ENCODE data around the gene NEFH.
A peak's percentile ranks its signal among the peaks of the same experiment; 100 is the strongest.

NEFH gene

DNA sequence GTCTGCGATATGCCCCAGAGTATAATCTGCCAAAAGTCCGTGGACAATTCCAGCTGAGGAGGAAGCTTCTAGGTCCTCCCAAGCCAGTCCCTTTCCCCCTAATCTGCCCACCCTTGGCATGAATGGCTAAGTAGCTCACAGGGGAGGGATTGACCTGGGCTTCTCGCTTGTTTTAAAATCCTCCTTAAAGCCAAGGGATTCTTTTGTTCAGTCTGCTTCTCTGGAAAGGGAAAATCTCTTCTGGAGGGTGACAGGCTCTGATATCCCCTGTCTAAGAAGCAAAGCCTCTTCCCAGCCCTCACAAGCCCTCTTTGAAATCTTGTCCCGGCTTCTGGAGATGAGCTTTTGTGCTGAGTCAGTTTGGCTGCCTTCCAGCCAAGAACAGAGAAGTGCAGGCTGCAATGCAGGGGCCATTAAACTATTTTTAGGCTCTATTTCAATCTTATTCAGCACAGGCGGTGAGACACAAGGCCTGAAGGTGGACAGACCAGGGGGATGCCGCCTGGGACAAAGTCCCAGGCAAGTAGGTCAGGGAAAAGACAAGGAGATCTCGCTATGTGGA, 23.9 kb downstream of the NEFH start:
- DNase-seq: peak; percentile 21

DNA sequence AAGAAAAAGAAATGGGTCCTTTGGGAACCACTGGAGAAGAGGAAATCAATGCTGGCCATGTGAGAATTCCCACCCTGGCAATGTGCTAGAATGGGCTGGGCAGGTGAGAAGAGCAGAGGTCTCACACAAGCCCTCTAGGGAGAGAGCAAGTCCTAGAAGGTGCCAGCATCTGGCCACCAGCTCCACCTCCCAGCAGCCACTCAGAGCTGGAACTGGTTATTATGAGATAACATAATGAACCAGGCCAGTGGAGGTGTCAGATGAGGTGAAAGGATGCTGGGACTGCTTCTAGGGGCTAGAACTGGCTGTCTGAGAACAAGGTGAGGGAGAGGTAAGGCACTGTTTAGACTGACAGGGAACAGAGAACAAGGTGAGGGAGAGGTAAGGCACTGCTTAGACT, 29.3 kb downstream of the NEFH start:
- no peak for DNase-seq

DNA sequence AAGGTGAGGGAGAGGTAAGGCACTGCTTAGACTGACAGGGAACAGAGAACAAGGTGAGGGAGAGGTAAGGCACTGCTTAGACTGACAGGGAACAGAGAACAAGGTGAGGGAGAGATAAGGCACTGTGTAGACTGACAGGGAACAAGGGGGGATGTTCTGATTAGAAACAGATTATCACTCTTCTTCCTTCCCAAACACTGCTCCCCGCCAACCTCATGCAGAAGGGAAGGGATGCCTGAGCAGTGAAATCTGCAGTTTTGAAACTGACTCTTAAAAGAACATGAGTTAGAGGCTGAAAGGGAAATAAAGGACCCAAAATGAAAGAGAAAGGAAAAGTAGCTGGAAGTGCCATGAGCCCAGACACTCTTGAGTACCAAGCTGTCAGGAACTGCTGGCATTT, 29.8 kb downstream of the NEFH start:
- no peak for DNase-seq

DNA sequence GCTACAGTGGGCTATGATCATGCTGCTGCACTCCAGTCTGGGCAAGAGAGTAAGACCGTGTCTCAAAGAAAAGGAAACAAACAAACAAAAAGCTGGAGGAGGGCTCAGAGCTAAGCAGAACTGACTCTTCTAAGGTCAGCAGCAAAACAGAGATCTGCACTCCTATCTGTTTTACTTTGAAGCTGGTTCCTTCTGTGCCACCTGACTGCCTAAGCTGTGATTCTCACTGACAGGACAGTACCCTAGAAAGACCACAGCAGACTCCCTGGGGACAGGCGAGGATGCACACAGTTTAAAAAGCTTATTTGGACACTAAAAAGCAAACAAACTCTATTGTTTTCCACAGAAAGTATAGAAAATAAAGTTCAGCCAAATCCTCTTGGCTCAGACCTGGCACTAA, 30.5 kb downstream of the NEFH start:
- no peak for DNase-seq

DNA sequence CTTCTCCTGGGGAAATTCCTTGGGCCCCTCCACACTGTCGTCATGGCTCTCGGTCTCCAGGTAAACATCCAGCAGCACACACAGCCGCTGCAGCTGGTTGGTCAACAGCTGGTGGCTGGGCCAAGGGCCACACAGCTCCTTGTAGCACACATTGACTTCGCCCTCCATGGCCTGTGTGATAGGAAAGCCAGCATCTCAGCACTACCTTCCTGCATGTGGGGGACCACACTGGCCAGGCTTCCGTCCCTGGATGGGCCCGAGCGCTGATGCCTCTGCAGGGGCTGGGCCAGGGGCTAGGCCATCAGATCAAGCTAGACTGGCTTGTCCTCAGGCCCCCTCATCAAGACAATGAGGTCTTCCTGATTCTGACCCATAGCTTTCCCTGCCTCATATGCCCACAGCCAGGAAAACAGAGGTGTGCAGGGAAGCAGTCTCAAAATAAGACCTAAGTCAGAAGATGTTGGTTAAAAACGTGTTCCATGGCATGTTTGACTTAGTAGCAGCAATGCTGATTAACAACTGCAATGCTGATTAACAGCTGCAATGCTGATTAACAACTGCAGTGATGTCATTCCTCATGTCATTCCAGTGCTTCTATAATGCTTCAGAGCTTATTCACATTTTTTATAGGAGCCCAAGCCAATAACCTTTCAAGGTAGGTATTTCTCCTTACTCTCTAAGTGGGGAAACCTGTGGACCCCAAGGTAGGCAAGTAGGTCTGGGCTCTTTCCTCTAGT, 31.3 kb downstream of the NEFH start:
- DNase-seq: no peak

DNA sequence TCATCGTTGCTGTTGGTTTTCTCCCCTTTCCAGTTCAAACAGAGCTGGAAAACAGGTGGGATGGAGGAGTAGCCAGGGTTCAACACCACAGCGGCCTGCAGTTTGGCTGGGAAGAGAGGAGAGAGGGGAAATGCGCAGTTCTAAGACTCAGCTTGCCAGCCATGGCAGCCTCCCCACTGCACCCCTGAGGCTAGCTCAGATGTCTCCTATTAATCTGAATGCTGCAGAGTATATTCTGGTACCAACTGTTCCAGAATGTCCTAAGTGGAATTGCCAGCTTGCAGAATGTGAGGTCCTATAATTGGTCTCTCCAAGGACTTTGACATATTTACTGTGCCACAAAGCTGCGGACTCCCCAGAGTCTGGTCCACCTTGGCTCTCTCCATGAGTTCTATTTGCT, 32.0 kb downstream of the NEFH start:
- DNase-seq: no peak

DNA sequence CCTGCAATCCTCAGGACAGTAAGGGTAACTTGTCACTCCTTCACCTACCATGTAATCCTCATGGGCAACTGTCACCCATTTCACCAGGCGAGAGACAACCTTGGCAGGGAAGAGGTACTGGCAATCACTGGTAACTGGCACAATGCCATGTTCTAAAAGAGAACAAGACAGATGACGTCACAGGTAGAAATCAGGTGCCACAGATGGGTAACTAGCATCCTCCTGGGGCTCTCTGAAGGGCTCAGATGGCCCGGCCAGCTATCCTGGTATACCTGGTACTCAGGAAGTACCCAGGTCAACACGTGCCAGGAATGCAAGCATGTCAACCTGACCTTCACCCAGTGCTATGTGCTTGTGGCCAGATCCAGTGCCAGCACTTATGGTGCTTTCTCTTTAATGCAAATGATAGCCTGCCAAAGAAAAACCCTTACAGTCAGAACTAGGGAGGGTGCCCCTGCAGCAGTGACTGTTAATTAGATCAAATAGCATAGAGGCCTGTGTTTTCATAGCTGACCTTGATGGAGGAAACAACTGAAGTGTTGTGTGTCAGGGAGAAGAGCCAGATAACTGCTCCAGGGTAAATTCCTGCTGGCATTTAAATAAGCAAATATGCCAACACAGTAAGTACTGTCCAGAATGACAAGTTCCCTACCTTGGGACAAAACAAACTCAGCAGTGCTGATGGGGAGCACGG, 37.3 kb downstream of the NEFH start:
- no peak for DNase-seq

DNA sequence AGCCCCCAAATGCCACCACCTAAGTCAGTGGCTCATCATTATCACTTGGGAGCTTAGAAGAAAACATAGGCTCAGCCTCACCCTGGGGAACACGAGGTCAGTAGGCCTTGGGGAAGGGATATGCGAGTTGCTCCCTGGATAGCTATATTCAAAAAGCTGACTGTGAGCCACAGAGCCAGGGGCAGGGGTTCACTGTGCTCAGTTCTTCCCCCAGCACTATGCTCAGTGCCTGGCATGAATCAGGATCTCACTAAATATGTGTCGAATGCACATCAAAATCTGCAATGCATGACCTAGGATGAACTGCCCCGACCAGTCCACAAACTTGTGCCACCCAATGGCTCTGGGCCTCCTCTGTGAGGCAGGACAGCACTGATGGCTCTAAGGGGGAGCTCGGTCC, 38.4 kb downstream of the NEFH start:
- no peak for DNase-seq

DNA sequence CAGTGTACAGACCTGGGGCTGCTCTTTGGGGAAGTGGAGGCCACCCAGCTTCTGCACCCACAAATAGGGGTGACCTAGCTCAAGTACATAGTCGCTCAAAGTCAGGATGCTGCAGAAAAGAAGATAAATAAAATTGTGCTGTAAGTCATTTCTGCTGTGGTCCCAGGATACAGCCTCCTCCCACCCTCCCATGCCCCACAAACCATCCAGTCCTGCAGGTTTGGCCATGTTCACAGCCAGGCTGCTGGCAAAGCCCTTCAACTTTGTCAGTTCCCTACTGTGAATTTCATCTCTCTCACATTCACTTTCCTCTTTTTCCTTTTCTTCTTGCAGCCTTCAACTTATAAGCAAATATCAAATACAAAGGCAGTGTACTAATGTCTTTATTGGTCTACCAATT, 40.0 kb downstream of the NEFH start:
- DNase-seq: no peak

DNA sequence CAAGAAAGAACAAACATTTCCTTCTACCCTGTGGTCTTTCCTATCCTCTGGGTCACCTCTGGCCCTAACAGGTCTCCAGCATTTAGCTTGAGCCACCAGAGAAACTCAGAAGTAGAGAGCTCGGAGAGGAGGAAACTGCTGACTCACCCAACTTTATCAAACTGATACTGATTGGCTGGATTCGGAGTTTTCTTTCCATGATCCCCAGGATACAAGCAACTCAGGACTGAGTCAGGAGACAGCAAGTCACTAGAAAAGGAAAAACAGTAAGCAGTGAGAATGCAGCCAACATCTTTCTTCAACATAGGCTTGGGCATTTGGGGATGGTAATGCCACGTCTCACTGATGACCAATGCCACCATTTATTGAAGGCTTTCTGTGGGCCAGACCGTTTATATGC, 40.8 kb downstream of the NEFH start:
- DNase-seq: no peak

DNA sequence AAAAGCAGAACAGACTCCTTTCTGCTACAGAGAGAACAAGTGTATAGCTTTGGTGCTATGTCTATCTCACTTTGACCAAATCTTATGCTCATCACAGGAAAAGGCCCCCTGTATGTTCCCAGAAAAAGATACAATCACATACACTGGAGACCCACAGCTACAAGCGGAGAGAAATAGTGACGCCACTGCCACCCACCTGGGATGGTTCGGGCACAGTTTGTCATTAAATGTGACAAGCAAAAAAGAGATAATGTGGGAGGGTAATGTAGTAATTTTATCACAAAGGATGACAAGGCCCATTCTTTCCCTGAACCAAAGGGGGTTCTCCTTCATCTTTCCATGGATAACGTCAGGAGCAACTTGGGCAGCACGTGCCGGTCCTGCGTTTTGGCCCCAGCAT, 41.5 kb downstream of the NEFH start:
- no peak for DNase-seq

DNA sequence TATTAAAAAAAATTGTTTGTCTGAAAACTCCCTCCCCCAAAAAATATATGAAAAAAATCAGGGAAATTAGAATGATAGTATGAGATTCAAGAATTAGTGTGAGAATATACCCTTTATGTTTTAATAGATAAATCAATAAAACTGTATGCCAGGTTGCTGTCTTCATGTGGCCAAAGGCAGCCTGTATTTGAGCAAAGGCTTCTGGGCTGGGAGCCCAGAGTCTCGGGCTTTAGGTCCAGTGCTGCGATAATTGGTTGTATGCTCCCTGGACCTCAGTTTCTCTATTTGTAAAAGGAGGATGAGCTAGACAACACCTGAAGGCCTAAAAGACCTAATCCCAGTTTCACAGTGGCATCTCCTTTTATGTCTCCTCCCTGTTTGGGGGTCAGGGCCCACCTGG, 43.7 kb downstream of the NEFH start:
- DNase-seq: no peak

DNA sequence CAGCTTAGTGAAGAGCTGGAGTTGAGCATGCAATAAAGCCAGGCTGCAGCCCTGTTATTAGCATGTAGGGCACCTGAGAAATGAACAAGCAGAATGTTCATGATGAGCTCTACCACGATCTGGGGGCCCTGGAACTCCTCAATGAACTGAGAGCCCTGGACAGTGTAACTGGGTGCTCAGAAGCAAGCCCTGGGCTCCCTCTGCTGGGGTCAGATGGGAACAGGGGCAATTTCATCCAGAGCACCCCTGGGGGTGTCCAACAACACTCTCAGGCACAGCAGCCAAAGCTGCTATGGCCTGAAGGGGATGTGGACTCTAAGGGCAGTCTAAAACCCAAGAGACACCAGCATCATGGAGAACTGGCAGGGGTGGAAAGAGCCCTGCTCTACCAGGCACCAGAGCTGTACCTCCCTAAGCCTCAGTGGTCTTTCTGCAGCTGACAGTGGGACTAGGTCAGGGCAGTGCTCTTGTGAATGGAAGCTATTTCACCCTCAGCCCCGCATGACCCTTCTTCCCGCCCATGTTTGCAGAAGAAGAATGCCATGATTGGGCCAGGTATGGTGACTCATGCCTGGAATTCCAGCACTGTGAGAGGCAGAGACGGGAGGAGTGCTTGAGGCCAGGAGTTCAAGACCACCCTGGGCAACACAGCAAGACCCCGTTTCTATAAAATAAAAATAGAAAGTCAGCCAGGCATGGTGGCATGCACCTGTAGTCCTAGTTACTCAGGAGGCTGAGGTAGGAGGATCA, 44.6 kb downstream of the NEFH start:
- DNase-seq: peak; percentile 4

DNA sequence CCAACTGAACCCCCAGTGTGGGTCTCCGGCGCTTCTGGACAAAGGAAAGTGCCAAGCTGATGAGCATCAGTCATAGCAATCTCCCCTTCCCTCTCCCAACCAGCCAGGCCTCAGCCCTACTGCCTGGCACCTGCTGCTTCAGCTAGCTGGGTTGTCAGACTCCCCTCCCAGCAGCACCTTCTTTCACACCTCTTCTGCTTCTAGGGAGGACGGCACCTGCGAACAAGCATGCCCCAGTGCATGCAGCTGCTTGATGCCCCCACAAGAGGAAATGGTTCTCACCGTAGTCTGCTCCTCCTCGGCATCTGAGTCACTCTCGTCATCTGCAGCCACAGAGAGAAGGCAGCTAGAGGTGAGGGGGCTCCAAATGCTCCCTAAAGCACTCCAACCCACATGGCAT, 48.1 kb downstream of the NEFH start:
- DNase-seq: no peak

DNA sequence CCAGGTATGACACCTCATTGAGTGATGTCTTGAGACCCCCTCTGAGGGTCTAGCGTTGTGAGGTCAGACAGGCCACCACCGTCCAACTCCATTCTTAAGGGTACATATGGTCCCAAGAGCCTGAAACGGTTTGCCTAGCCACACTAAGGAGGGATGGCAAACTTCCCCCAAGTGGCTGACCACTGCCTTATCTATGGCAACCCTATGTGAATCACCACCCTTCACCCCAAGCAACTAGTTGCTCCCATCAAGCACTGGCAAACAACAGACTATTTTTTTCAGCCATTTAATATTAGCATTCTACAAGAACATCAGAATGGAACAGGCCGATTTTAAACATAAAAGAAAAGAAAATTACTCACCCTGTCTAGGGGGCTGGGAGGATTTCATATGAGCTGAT, 50.7 kb downstream of the NEFH start:
- DNase-seq: no peak

DNA sequence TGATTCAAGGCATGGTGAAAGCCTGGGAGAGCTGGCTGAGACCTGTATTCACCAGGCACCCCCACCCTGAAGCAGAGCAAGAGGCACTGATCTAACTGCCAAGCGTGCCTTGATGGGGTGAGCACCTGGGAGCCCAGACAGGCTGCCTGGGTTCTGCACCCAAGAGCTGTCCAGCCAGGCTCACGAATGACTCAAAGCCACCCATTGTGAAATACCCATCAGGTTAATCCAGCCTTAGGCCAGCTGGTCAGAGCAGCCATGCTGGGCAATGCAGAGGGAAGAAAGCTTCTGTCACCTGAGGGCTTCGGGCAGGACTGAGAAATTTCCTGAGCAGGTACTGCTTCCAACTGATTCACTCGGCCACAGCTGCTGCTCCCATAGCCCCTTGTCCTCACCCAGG, 51.4 kb downstream of the NEFH start:
- DNase-seq: no peak

DNA sequence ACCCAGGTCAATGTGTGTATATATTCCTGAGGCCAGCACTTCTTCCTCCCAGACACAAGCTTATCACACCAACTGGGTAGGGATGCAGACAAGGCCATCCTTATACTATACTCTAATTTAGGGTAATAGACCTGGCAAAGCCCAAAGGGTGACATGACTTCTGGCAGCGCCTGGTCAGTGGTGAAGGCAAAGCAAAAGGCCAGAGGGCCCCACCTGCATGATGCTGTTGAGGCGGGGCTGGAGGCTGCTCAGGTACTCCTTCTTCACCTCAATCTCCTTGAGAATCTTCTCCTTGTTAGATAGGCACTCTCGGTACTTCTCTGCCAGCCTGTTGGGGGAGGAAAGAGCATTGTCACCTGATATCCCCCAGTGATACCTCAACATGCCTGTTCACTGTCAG, 56.4 kb downstream of the NEFH start:
- DNase-seq: no peak

DNA sequence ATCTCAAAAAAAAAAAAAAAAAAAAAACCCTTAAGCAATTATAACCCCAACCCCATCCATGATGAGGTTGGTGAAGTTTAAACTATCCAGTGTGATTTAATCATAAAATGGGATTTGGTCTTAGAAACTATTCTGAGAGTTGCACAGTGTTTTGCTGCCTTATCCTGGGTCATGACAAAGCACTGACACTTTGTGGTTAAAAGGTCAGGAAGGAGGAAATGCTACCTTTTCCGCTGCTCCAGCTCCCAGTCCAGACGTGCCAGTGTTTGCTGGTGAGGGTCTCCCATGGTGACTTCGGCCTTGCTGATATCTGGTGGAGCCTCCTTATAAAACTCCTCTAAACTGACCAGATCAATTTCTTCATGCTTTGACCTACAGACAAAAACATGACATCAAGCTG, 59.1 kb downstream of the NEFH start:
- DNase-seq: no peak

All from eye (tissue), 1 donor.